ENCODE data around the gene KCNJ6. TPM values are rescaled to one million over a fixed set of nuclear protein-coding genes. Genes with fewer than 3 reads are reported as not detected.

The KCNJ6 gene
- total RNA-seq, 1 donor from 2014 or later = not detected

DNA sequence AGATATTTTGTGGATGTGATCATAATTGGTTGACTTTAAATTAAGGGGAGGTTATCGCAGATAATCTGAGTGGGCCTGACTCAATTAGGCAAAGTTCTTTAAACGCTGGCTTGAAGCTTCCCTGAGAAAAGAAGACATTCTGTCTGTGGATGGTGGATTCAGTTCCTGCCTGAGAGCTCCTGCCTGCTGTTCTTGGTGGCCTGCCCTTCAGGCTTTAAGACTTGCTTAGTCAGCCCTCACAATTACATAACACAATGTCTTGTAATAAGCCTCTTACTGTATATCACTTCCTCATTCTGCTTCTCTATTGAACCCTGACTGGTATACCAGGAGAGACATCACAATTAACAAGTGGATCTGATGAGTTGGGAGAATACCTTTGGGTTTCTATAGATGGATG lies 50.2 kb downstream of the KCNJ6 start:
- DNase-seq (ENCODE audit: low read depth in 2 of 2) = no peak

DNA sequence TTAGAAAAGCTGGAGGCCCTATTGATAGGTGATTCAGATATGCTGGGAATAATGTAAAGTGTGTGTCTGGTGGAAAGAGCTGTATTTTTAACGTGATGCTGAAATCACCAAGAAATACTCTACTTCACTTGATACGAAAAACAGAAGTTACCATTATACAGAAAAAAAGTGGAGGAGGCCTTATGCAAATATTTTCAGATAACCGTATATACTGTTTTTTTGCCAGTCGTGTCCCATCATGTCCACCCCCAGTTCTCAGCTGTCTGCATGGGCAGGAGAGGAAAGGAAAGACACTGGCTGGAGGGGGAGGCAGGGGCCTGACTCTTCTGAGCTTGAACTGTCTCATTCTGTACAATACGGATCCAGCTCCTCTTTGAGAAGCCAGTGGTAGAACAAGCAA lies 51.1 kb downstream of the KCNJ6 start:
- no peak for DNase-seq (ENCODE audit: low read depth in 2 of 2)

DNA sequence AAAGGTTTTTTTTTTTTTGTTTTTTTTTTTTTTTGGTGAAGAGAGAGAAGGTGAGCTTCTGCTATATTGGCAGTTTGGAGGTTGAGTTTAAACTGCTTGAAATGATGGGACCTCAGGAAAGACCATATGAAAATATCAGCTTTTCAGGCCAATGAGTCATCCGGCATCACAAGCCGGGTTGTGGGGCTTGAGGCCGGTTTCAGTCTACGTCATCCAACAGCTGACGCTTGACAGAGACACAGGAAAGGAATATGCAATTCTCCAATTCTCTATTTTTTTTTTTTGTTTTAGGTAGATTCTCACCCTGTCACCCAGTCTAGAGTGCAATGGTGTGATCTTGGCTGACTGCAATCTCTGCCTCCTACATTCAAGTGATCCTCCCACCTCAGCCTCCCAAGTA lies 52.4 kb downstream of the KCNJ6 start:
- peak in 1 of 2 donors; percentile 82 for DNase-seq (ENCODE audit: low read depth in 2 of 2)

DNA sequence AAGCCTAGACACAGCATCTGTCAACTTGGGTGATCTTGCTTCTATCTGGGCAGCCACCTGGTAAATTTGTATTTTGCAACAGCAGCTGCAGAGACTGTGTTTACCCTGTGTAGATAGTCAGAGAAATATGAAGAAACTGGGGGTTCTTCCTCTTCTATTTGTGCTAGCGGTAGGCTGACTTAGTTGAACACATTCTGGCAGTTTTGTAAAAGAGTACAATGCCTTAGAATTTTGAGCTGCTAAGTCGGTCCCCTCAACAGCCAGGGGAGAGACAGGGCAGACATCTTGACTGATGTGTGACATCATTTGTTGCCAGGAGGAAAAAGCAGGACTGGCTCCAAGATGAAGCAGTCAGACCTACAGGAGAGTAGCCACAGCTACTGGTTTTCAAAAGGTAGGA lies 53.7 kb downstream of the KCNJ6 start:
- DNase-seq (ENCODE audit: low read depth in 2 of 2) = peak; percentile 3 to 61

DNA sequence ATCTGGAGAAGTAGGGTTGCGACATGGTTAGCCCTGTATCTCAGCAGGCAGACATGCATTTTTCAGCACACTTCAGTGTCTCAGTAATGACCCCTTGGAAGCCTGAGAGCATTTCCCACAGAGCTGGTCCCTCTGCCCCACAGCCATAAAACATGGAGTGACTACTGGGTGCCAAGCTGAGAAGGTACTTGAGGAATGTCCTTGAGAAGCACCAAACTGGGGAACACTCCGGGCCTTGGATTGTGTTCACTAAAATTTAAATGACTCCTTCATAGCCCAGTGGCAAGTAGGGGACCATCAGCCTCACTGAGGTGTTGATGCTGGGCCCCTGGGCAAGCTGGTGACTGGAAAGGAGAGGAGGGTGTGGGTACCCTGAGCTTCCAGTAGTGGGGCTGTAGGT lies 54.7 kb downstream of the KCNJ6 start:
- DNase-seq (ENCODE audit: low read depth in 2 of 2) = no peak

DNA sequence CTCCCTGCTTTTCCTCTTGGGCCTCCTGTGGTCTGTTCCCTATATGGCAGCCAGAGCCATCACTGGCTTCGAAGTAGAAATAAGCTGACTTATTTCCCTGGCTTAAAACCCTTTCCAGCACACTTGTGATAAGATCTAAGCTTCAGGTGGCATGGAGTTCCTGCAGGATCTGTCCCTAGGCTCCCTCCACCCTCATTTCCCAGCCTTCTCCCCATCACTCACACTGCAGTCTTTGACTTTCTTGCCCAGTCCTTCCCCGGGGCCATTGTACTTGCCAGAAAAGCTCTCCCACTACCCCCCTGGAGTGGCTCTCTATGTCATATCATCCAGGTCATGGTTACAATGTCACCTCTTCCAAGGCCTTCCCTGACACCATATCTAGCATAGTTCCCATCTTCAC lies 55.8 kb downstream of the KCNJ6 start:
- DNase-seq (ENCODE audit: low read depth in 2 of 2) = no peak

DNA sequence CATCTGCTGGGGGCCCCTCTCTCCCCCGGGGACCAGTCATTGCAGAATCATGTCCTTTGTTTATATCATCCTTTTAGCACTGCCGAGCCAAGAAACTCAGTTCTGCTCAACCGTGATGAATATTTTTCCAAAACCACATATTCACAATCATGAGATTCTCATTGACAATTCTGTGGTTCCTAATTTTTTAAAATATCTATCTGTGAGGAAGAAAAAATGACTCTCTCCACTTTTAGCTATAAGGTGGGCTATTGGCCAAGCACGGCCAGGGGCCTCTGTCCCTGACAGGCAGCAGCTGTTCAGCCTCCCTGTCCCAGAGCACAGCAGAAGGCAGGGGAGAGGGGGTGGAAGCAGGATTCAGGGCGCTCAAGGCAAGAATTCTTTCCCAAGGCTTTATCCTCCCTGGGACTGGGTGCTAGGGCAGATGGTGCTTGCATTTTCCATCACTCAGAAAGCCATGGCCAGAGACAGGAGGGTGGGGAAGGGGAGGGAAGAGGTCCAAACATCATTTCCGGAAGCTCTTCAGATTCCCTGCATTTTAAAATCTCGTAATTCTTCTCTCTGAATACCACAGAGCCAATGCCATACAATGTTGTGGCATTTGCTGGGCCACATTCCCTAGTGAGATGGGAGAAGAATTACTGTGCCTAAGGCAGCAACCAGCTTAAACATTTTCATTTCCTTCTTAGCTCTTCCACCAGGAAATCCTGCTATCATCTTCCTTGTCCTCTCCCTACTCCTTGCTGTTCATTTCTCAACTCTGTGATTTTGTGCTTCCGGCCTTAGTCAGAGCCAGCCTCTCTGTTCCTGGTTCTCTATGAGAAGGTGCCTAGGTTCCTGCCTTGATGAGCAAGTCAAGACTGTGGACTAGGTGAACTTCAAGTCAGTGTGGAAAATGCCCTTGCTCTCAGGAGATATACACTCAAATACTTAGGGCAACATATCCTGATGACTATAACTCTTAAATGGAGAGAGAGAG lies 60.3 kb downstream of the KCNJ6 start:
- DNase-seq (ENCODE audit: low read depth in 2 of 2) = peak in 1 of 2 donors; percentile 62

DNA sequence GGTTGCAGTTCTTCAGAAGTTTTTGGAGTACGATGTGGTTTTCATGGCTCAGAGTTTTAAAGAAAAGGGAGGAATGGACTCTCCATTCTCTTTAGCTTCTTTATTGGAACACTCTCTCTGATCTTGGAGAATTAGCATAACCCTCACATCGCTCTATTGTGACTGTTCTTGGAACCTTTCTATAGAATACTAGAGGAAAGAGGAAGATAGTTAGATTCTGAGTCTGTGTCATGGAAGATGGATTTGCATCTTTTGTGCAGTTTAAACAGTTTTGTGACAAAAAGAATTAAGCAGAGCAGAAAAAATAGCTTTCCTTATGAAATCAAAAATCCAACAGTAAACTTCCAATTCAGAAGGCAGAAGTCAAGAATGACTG lies 61.0 kb downstream of the KCNJ6 start:
- no peak for DNase-seq (ENCODE audit: low read depth in 2 of 2)

DNA sequence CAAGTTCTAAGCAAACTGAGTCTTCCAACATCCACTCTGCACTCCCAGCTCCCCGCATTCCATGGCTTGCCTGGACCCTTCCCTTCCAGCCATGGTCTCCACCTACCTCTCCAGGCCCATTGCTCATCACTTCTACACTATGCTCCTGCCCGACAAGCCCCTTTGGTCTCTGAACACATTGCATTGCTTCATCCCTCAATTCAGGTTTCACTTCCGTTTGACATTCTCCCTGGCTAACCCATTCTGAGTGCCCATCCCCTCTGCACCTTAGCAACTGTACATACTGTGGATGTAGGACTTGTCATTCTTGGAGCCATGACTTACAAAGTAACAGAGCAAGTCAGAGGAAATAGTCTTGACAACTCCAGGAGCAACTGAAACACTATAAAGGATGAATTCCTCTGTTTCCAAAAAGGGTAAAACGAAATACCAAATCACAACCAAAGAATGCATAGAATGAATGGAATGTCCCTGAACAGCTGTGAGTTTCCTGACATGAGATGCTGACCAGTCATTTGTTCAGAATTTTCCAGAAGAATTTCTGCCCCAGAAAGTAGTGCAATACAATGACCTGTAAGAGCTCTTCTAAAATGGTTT lies 66.7 kb downstream of the KCNJ6 start:
- DNase-seq (ENCODE audit: low read depth in 2 of 2) = peak; percentile 35 to 76

DNA sequence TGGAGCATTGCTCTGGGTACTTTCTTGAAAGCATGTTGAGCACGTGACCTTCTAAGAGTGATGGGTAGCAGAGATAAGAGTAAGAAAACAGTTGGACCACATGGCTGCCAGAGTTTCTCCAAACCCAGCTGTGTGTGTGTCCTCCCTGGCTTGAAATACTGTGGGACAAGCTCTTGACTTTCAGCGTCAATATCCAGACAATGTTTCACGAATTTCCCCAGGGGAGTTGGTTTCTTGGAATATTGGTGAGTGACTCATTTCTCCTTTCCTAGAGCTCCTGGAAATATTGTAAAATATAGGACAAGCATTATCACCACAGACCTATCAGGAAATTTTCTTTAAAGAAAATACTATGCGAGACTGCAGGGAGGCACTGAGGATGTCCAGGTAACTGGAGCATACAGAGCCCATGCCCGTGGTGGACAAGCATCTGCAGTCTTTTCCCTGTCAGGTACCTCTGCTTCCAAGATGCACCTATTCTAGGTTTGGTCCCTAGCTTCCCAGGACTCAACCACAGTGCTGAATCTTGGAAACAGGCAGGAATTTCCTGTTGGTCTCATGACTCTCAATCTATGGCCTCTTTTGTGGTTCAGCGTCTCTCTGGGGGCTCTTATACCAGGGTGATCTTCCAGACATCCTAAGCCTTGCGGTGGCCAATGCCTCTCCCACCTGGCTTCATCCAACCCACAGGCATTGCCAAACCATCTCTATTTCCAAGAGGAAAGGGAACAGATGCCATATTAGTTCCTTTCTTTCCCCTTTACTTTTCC lies 67.4 kb downstream of the KCNJ6 start:
- peak in 1 of 2 donors; percentile 16 for DNase-seq (ENCODE audit: low read depth in 2 of 2)

DNA sequence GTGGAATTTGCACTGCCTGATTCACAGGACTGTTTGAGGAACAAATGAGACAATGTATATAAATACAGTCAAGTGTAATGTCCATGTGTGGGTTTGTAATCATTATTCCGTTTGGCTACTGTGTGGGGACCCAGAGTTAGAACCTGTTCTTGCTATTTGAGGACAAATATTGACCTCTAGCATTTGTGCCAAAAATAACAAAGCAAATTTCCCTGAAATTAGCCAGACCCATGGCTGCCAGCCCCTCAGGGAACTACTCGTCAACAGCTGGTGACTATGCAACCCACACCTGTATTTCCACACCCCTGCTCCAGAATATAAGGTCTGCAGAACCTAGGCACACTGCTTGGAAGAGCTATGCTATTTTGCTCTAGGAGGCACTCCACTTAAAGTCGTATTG lies 70.7 kb downstream of the KCNJ6 start:
- no peak for DNase-seq (ENCODE audit: low read depth in 2 of 2)

DNA sequence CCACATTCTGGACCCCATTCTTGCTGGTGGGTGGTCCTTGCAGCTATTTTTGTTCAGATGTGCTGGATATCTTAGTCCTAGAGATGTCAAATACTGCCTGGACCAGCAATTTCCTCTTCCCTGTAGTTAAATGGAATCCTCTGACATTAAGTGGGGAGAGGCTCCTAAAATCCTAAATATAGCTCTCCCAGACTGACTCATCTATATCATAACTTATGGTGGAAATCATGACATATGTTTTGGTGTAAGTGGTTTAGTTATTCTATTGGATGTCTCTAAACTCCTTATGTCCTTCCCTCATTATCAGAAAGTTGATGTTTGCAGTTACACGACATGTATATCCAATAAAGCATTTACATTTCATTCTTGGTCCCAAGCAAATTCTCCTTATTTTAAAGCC lies 73.1 kb downstream of the KCNJ6 start:
- no peak for DNase-seq (ENCODE audit: low read depth in 2 of 2)

DNA sequence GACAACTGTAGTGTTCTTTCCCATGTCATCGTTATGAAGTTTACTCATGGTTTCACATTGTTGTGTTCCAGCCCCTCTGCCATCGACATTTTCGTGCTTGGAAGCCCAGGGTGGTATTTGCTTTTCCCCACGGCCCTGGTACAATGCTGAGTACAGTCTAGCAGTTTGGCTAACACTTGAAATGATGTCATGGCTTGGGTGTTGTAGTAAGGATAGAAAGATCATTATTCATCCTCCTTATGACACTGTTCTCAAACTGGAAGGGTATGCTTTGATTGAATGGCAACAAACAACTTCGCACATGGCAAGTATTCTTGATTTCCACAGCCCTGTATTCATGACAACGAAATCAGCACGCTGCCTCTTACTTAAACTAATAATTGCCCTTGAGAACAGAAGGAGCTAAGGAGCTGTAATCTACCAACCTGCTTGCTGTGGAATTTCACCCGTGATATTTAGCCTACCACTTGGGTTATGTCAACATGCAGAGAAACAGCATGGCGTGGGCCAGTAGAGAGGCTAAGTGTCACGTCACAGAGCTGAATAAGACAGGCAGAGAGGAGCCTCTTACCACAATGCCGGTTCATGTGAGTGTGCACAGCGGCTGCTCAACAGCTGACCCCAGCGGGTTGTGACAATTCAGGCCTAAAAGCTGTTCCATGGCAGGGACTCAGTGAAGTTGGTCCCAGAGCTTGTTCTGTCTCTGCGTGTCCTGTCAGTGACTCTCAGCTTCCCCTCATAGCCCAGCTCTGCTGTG lies 73.9 kb downstream of the KCNJ6 start:
- peak in 1 of 2 donors; percentile 8 for DNase-seq (ENCODE audit: low read depth in 2 of 2)

DNA sequence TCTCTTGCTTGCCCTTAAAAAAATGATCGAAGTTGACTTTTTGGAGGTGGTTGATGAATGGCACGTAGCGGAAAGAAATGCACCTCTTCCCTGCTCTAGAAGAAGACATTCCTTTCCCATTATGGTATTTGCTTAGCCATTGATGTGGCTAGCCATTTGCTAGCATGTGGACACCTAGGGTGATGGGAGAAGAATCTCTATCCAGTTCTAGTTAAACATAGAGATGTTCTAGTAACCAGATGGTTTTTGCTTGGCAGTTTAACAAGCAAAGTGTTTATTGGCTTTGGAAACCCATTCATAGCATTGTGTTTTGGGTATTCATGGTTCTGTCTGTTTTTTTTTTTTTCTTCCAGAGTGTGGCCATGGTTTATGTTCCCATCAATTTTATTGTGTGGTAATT lies 78.9 kb downstream of the KCNJ6 start:
- no peak for DNase-seq (ENCODE audit: low read depth in 2 of 2)

DNA sequence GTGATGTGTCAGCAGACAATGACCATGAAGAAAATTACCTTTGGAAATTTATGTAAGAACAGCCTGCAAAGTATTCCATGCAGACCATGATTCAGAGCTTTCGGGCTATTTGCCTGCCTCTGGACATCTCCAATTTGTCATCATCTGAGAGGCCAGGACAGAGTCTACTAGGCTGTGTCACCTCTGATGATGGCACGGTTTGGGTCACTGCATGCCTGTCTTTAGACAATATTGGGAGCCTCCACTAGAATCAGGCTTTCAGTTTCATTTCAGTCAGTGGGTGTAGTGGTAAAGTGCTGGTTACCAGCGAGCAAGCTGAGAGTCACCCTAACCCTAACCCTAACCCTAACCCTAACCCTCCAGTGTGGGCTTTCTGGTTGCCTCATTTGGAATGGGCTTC lies 80.8 kb downstream of the KCNJ6 start:
- no peak for DNase-seq (ENCODE audit: low read depth in 2 of 2)

DNA sequence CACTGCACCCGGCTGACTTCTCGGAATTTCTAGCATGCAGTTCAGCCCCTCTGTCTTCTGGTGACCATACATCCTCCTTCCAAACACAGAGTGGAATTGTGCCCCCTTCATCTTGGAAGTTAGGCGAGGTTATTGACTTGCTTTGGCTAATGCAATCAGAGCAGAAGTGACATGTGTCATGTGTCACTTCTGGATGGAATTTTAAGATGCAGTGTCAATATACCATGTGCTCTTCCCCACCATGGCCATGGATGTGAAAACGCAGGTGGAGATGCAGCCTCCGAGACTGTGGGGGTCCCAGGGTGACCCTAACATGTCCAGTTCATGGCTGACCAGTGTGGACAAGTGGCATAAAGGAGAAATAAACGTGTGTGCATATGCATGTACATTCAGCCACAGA lies 83.0 kb downstream of the KCNJ6 start:
- no peak for DNase-seq (ENCODE audit: low read depth in 2 of 2)

DNA sequence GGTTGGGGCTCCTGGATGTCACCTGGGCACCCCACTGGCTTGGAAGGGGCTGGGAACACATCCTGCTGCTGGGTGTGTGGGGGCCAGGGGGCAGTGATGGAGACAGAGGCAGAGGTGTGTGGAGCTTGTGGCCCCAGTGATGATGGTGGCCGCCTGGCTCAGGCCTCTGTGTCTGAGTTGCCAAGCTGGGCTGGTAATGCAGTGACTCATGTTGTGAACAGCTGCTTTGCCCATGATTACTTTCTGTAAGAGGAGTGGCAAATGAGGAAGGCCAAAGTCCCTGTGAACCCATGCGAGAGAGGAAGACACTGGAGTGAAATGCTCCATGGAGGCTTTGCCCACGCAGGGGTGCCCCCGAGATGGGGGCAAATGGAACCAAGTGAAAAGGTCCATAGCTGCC lies 86.8 kb downstream of the KCNJ6 start:
- peak in 1 of 2 donors; percentile 46 for DNase-seq (ENCODE audit: low read depth in 2 of 2)

DNA sequence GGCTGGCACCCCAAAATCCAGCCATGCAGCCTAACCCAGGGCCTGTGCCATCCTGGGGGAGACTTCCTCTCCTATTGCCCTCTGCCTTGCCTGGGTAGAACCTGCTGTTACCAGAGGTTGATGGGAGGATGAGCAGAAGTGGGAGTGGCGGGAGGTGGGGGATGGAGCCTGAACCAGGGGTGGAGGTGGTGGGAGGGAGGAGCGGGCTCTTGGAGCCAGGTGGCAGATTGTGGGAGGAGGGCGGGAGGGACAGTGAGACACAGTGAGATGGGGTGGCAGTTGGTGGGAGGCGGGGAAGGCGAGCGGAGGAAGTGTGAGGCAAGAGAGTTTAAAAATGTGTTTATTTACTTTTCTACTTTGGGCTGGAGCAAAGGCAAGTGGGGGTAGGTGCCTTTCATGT lies 87.3 kb downstream of the KCNJ6 start:
- DNase-seq (ENCODE audit: low read depth in 2 of 2) = no peak

DNA sequence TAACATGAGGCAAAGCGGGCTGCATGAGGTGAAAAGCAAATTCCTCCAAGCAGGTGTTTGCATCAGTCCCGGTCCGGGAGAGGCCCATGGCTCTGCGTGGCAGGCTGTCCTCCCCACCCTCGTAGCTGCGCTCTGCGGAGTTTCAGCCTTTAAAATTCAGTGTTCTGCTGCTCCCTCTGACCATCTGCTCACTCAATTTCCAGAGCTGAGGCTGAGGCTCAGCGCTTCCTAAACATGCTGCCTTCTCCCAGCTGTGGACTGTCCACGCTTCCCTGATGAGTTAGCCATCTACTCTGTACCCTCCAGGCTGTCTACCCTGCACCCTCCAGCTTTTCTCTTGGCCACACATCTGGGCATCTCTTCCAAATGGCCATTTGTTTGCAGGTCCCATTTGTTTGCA lies 87.7 kb downstream of the KCNJ6 start:
- no peak for DNase-seq (ENCODE audit: low read depth in 2 of 2)

DNA sequence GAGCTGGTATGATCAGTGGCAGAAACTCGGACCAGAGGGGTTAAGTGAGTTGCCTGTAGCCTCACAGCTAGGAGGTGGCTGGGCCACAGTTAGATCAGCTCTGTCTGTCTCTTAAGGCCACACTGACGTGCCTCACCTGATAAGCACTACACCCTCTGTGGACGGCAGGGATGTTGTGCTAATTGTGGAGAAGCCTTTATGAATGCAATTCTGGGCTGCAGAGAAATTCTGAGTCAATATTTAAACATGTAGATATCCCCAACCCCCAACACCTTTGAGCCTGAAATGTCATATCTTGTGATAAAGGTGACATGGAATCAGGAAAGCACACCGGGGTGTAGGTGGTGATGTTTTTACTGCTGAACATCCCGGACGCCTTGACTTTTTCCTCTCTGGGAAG lies 88.3 kb downstream of the KCNJ6 start:
- no peak for DNase-seq (ENCODE audit: low read depth in 2 of 2)

DNA sequence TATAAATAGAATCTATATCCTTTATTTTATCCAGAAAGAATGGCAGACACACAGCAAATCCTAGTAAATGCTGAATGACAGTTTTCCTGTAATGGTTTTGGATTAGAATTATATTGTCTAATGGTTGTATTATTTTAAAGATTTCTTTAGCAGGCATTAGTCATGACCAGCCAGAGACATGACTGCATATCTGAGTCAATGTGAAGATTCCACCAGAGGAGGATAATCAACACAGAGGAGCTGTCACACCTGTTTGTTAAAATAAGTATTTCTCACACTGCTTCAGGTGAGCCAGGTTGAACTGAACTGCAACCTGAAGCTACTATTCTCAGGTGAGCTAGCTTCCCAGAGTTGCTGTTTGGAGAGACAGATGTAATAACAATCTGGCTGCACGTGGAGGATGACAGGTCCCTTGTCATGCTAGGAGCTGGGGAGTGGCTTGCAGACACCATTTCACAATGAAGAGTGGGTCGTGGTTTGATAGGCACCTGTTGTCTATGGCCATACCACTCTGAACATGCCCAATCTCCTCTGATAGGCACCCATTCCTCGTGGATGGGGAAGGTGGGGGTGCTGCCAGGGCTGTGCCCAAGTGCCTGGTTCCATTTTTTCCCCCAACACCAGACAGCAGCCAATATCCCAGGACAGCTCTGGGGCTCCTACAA lies 94.3 kb downstream of the KCNJ6 start:
- DNase-seq (ENCODE audit: low read depth in 2 of 2) = no peak

Measured in lung microvascular endothelial cell (primary cell).